ENCODE measurements around the gene TM7SF2. TPM values are rescaled to one million over a fixed set of nuclear protein-coding genes. Genes with fewer than 3 reads are reported as not detected.

Gene TM7SF2
- total RNA-seq, 4 donors from 2014 or later, result 7.3 to 18.4 (median 11.0) TPM

- in situ Hi-C loops (cut with MboI; ENCODE audit: low sequenced_read_pairs in 4 of 4) (no loop called here), intact Hi-C loops (cut with DNase I; ENCODE audit: low total_unique reads) (no loop called here)
- DNase-seq (no peak), ATAC-seq (no peak)
- no peak overlapping the region for H3K27ac ChIP-seq
- peaks cover 6 to 8% of the 10 kb centered on the region in 2 donors for H3K4me1 ChIP-seq
- TF ChIP-seq POLR2A (IDR thresholded peaks at IDR 0.05), result no peak
- TF ChIP-seq CTCF (IDR thresholded peaks at IDR 0.05 in 4 of 5, conservative IDR thresholded peaks at IDR 0.05 in 1 of 5), result no peak
- no peaks in the 10 kb centered on the region for H3K27me3 ChIP-seq
- H3K9me3 ChIP-seq, result no peaks in the 10 kb centered on the region
- no peak overlapping the region for H3K4me3 ChIP-seq
- no peaks in the 10 kb centered on the region for H3K36me3 ChIP-seq
Measured at GRCh38 chr11:65078786-65079342, 32.8 kb upstream of the TM7SF2 start.

- Histone ChIP-seq H3K27me3 (no peaks in the 10 kb centered on the region), H3K4me1 (peaks cover 12 to 18% of the 10 kb centered on the region in 2 donors), H3K9me3 (no peaks in the 10 kb centered on the region), H3K27ac (peak overlapping the region; percentile 90 to 98 (median 91)), H3K36me3 (peaks cover 0 to 31% of the 10 kb centered on the region in 2 donors), H3K4me3 (peak overlapping the region; percentile 71 to 95 (median 81))
- in situ Hi-C loops (cut with MboI; ENCODE audit: low sequenced_read_pairs in 4 of 4) (no loop called here), intact Hi-C loops (cut with DNase I; ENCODE audit: low total_unique reads) (loop anchor here (5.0 kb wide), 1 partner anchor 41 kb away; the partner anchor contains the start of gene SAC3D1)
- ATAC-seq (peak in 1 of 2 donors; percentile 1), DNase-seq (no peak)
- TF ChIP-seq POLR2A (IDR thresholded peaks at IDR 0.05) (no peak), CTCF (IDR thresholded peaks at IDR 0.05 in 4 of 5, conservative IDR thresholded peaks at IDR 0.05 in 1 of 5) (no peak)
Measured at GRCh38 chr11:65083134-65083833, 28.4 kb upstream of the TM7SF2 start.

- H3K36me3 ChIP-seq, result peaks cover 0 to 38% of the 10 kb centered on the region in 2 donors
- intact Hi-C loops (cut with DNase I; ENCODE audit: low total_unique reads), result loop anchor here (1.0 to 5.0 kb wide), 7 partner anchors 12 to 1261 kb away; partner anchors contain the start of genes BRMS1, FAU, MRPL49 and SAC3D1
Measured at GRCh38 chr11:65083834-65084597, 27.7 kb upstream of the TM7SF2 start, which contains the start of the genes CDCA5 and ZFPL1. TSS of gene CDCA5 (minus strand) at chr11:65084040. CDS start at chr11:65083978, 62 bp downstream. TSS of gene ZFPL1 (plus strand) at chr11:65084222. CDS start at chr11:65084699, 477 bp downstream.

More at GRCh38 chr11:65083834-65084597, 27.7 kb upstream of the TM7SF2 start, which contains the start of the genes CDCA5 and ZFPL1:
- DNase-seq (peak; percentile 90 to 93), ATAC-seq (peak; percentile 98 to 99)
- TF ChIP-seq CTCF (IDR thresholded peaks at IDR 0.05 in 4 of 5, conservative IDR thresholded peaks at IDR 0.05 in 1 of 5), result peak in 1 of 5 experiments; percentile 4
- peak; percentile 12 to 52 for TF ChIP-seq POLR2A (IDR thresholded peaks at IDR 0.05)
- peak within 1 kb of the TSS; percentile 71 to 95 (median 81) for H3K4me3 ChIP-seq
- H3K27me3 ChIP-seq, result no peaks in the 10 kb centered on the region
- peaks cover 12 to 18% of the 10 kb centered on the region in 2 donors for H3K4me1 ChIP-seq
- peak within 1 kb of the TSS; percentile 90 to 98 (median 91) for H3K27ac ChIP-seq
- no peaks in the 10 kb centered on the region for H3K9me3 ChIP-seq
- in situ Hi-C loops (cut with MboI; ENCODE audit: low sequenced_read_pairs in 4 of 4), result no loop called here

Measured in gastrocnemius medialis (tissue), 4 donors.